ENCODE data around the gene RNF11.

RNF11 gene

DNA sequence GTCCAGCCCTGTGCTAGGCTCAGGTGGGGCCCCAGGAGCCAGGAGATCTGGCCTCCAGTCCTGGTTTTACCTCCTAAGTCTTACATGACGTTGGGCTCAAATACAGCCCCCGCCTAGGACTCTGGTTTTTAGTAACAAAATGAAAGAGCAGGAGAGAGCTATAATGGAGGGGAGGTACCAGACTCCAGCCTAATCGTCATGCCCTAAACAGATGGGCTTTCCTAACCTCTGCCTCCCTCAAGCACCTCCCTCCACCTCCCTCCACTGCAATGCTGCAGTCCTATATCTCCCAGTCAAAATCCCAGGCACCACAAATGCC is 65.7 kb downstream of the RNF11 start (continued):
- TF ChIP-seq, protein P1, sequence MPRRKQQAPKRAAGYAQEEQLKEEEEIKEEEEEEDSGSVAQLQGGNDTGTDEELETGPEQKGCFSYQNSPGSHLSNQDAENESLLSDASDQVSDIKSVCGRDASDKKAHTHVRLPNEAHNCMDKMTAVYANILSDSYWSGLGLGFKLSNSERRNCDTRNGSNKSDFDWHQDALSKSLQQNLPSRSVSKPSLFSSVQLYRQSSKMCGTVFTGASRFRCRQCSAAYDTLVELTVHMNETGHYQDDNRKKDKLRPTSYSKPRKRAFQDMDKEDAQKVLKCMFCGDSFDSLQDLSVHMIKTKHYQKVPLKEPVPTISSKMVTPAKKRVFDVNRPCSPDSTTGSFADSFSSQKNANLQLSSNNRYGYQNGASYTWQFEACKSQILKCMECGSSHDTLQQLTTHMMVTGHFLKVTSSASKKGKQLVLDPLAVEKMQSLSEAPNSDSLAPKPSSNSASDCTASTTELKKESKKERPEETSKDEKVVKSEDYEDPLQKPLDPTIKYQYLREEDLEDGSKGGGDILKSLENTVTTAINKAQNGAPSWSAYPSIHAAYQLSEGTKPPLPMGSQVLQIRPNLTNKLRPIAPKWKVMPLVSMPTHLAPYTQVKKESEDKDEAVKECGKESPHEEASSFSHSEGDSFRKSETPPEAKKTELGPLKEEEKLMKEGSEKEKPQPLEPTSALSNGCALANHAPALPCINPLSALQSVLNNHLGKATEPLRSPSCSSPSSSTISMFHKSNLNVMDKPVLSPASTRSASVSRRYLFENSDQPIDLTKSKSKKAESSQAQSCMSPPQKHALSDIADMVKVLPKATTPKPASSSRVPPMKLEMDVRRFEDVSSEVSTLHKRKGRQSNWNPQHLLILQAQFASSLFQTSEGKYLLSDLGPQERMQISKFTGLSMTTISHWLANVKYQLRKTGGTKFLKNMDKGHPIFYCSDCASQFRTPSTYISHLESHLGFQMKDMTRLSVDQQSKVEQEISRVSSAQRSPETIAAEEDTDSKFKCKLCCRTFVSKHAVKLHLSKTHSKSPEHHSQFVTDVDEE (CRISPR knock-in tag; IDR thresholded peaks at IDR 0.05), result no peak
- no peak for TF ChIP-seq GLIS3 (CRISPR knock-in tag; IDR thresholded peaks at IDR 0.05)
- no peak for TF ChIP-seq TOX (CRISPR knock-in tag; IDR thresholded peaks at IDR 0.05; ENCODE audit: borderline replicate concordance)

DNA sequence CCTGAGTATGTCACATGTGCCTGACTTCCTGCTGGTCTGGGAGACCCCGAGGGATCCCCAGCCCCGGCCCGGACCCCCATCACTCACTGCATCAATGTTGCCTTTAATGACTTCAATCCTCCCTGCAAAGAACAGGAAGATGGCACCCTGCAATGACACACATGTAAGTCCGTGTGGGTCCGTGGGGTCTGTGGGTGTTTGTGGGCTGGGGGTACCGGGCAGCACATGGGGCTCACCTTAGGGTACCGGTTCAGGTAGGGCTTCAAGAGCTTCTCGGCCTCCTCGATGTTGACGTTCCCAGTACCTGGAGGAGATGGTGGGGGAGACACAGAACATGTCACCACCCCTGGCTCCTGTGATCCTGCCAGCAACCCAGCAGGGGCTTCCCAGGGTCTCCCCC is 66.2 kb downstream of the RNF11 start:
- no peak for TF ChIP-seq PPARA (CRISPR knock-in tag; IDR thresholded peaks at IDR 0.05; ENCODE audit: borderline replicate concordance)
- TF ChIP-seq, protein P2, sequence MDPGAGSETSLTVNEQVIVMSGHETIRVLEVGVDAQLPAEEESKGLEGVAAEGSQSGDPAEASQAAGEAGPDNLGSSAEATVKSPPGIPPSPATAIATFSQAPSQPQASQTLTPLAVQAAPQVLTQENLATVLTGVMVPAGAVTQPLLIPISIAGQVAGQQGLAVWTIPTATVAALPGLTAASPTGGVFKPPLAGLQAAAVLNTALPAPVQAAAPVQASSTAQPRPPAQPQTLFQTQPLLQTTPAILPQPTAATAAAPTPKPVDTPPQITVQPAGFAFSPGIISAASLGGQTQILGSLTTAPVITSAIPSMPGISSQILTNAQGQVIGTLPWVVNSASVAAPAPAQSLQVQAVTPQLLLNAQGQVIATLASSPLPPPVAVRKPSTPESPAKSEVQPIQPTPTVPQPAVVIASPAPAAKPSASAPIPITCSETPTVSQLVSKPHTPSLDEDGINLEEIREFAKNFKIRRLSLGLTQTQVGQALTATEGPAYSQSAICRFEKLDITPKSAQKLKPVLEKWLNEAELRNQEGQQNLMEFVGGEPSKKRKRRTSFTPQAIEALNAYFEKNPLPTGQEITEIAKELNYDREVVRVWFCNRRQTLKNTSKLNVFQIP (CRISPR knock-in tag; IDR thresholded peaks at IDR 0.05; ENCODE audit: borderline replicate concordance, low read depth), result no peak
- no peak for TF ChIP-seq ZNF565 (CRISPR knock-in tag; conservative IDR thresholded peaks at IDR 0.05; ENCODE audit: low read depth)
- no peak for TF ChIP-seq ESRRG (CRISPR knock-in tag; IDR thresholded peaks at IDR 0.05)
- no peak for TF ChIP-seq SNAI2 (CRISPR knock-in tag; IDR thresholded peaks at IDR 0.05)
- TF ChIP-seq ZNF70 (CRISPR knock-in tag; IDR thresholded peaks at IDR 0.05), result no peak
- no peak for TF ChIP-seq ZC3H10 (CRISPR knock-in tag; IDR thresholded peaks at IDR 0.05)
- TF ChIP-seq GLIS3 (CRISPR knock-in tag; IDR thresholded peaks at IDR 0.05), result no peak
- no peak for ATAC-seq

DNA sequence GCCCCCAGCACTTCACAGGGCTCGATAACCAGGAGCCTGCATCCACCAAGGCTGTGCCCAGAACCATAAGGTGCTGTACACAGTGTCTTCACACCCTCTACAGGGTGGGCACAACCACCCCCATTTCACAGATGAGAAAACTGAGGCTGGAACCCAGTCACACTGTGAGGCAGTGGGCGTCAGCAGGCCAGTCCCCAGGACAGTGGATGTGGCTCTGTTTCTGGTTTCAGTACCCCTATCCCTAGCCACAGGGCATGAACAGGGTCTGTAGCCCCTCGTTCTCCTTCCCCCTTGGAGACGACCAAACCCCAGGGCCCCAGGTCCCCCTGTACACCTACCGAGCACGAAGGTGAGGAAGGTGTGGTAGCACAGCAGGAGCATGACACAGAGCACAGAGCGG is 66.7 kb downstream of the RNF11 start:
- TF ChIP-seq, protein P2 (CRISPR knock-in tag; IDR thresholded peaks at IDR 0.05; ENCODE audit: borderline replicate concordance, low read depth), result no peak
- ATAC-seq, result no peak

DNA sequence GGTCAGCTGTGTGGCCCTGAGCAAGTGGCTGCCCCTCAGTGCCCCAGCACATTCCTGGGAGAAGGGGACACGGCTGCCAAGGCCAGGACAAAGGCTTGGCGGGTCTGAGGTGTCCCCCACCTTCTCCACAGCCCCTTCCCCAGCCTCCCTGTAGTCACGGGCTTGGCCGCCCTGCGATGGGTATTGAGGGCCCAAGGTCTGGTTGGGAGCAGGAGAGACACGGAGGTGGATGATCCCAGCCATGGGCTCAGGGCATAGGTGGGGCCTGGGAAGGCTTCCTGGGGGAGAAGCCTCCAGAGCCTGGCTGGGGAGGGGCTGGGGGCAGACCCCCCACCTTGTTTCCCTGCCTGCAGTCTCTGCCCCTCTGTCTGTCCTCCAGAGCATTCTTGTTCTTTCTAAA is 67.2 kb downstream of the RNF11 start:
- TF ChIP-seq OSR1 (CRISPR knock-in tag; IDR thresholded peaks at IDR 0.05) (no peak), TOX (CRISPR knock-in tag; IDR thresholded peaks at IDR 0.05; ENCODE audit: borderline replicate concordance) (no peak), ZNF565 (CRISPR knock-in tag; conservative IDR thresholded peaks at IDR 0.05; ENCODE audit: low read depth) (no peak), ZFP3 (CRISPR knock-in tag; IDR thresholded peaks at IDR 0.05) (no peak), GLIS3 (CRISPR knock-in tag; IDR thresholded peaks at IDR 0.05) (no peak), BACH2 (CRISPR knock-in tag; IDR thresholded peaks at IDR 0.05; ENCODE audit: borderline replicate concordance) (no peak), ESRRG (CRISPR knock-in tag; IDR thresholded peaks at IDR 0.05) (no peak), ARNTL (CRISPR knock-in tag; IDR thresholded peaks at IDR 0.05; ENCODE audit: borderline replicate concordance, low read depth) (no peak), PPARA (CRISPR knock-in tag; IDR thresholded peaks at IDR 0.05; ENCODE audit: borderline replicate concordance) (no peak), ISL1 (CRISPR knock-in tag; IDR thresholded peaks at IDR 0.05) (no peak), ZNF70 (CRISPR knock-in tag; IDR thresholded peaks at IDR 0.05) (no peak), RARB (CRISPR knock-in tag; IDR thresholded peaks at IDR 0.05) (no peak), ZC3H10 (CRISPR knock-in tag; IDR thresholded peaks at IDR 0.05) (no peak)
- TF ChIP-seq, protein P3, sequence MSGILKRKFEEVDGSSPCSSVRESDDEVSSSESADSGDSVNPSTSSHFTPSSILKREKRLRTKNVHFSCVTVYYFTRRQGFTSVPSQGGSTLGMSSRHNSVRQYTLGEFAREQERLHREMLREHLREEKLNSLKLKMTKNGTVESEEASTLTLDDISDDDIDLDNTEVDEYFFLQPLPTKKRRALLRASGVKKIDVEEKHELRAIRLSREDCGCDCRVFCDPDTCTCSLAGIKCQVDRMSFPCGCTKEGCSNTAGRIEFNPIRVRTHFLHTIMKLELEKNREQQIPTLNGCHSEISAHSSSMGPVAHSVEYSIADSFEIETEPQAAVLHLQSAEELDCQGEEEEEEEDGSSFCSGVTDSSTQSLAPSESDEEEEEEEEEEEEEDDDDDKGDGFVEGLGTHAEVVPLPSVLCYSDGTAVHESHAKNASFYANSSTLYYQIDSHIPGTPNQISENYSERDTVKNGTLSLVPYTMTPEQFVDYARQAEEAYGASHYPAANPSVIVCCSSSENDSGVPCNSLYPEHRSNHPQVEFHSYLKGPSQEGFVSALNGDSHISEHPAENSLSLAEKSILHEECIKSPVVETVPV (CRISPR knock-in tag; IDR thresholded peaks at IDR 0.05), result no peak
- TF ChIP-seq, protein P4, sequence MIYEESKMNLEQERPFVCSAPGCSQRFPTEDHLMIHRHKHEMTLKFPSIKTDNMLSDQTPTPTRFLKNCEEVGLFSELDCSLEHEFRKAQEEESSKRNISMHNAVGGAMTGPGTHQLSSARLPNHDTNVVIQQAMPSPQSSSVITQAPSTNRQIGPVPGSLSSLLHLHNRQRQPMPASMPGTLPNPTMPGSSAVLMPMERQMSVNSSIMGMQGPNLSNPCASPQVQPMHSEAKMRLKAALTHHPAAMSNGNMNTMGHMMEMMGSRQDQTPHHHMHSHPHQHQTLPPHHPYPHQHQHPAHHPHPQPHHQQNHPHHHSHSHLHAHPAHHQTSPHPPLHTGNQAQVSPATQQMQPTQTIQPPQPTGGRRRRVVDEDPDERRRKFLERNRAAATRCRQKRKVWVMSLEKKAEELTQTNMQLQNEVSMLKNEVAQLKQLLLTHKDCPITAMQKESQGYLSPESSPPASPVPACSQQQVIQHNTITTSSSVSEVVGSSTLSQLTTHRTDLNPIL (CRISPR knock-in tag; IDR thresholded peaks at IDR 0.05; ENCODE audit: low read depth), result no peak
- TF ChIP-seq, protein P1 (CRISPR knock-in tag; IDR thresholded peaks at IDR 0.05), result no peak
- TF ChIP-seq, protein P2 (CRISPR knock-in tag; IDR thresholded peaks at IDR 0.05; ENCODE audit: borderline replicate concordance, low read depth), result no peak
- ATAC-seq, result peak; percentile 34

All from SK-N-SH treated with all-trans-retinoic acid at 6 μM for 48 hours (cell line).